Esophagus mucosa (tissue), 1 donor: Measurements from ENCODE around the gene PCGF2. TPM values are rescaled to one million over a fixed set of nuclear protein-coding genes. Genes with fewer than 3 reads are reported as not detected.

Source experiments
- ATAC-seq: fragments of 200-7000 bp; cut with Tn5 transposase; one replicate; pipeline ENCODE4 v1.9.1; 2020
- total RNA-seq: library from RNA; stranded (reverse); gene quantifications from one replicate; pipeline ENCODE4 v1.2.4, GENCODE V29; 2023
- donor health status: DM: yes; HTN: yes; CAD: no.

PCGF2 gene
- total RNA-seq, 1 donor from 2014 or later, result 18.0 TPM

GRCh38 chr17:38751144-38751807 lies 3.1 kb upstream of the PCGF2 start:
- ATAC-seq, result no peak

GRCh38 chr17:38750312-38751121 lies 2.4 kb upstream of the PCGF2 start:
- ATAC-seq, result no peak

GRCh38 chr17:38750044-38750311 lies 1.8 kb upstream of the PCGF2 start:
- no peak for ATAC-seq

GRCh38 chr17:38749223-38750043 lies 1.3 kb upstream of the PCGF2 start:
- peak; percentile 26 for ATAC-seq

- ATAC-seq, result no peak
Observed at GRCh38 chr17:38748892-38749222, 721 bp upstream of the PCGF2 start.

GRCh38 chr17:38747463-38748148 lies 530 bp downstream of the PCGF2 start:
- ATAC-seq, result no peak

GRCh38 chr17:38746849-38747462 lies 1.2 kb downstream of the PCGF2 start:
- no peak for ATAC-seq

GRCh38 chr17:38746004-38746848 lies 1.9 kb downstream of the PCGF2 start:
- ATAC-seq, result no peak

GRCh38 chr17:38745545-38745944 lies 2.6 kb downstream of the PCGF2 start:
- ATAC-seq, result no peak

GRCh38 chr17:38743556-38744171 lies 4.5 kb downstream of the PCGF2 start:
- ATAC-seq, result no peak

GRCh38 chr17:38742411-38743308 lies 5.5 kb downstream of the PCGF2 start:
- peak; percentile 20 for ATAC-seq

GRCh38 chr17:38741921-38742410 lies 6.2 kb downstream of the PCGF2 start:
- ATAC-seq, result peak; percentile 30

- no peak for ATAC-seq
Observed at GRCh38 chr17:38741461-38741860, 6.7 kb downstream of the PCGF2 start.

GRCh38 chr17:38740806-38741205 lies 7.3 kb downstream of the PCGF2 start:
- ATAC-seq, result no peak

- ATAC-seq, result no peak
Observed at GRCh38 chr17:38740044-38740443, 8.1 kb downstream of the PCGF2 start.

- no peak for ATAC-seq
Observed at GRCh38 chr17:38739305-38739704, 8.8 kb downstream of the PCGF2 start.

GRCh38 chr17:38738686-38739085 lies 9.4 kb downstream of the PCGF2 start:
- ATAC-seq, result no peak

- ATAC-seq, result no peak
Observed at GRCh38 chr17:38738007-38738662, 10.0 kb downstream of the PCGF2 start.
